Fibroblast of lung (primary cell): Measurements from ENCODE around the gene ARMH1. TPM values are rescaled to one million over a fixed set of nuclear protein-coding genes. Genes with fewer than 3 reads are reported as not detected.

Experiments
- DNase-seq, 2 donors: peaks; one replicate each; pipeline versions ENCODE4 v3.0.0 to v3.0.0-alpha.2; 2010; ENCODE audit warnings: low read depth in 2 of 2
- H2AFZ ChIP-seq: 2 replicates; pipeline ENCODE4 v1.5.1; 2012; ENCODE audit warnings: low read length, control low read depth, inconsistent platforms
- H3K27ac ChIP-seq: 2 replicates; pipeline ENCODE4 v1.5.1; 2011; ENCODE audit warnings: low read length, control low read depth; ENCODE audit not compliant: insufficient read depth
- H3K27me3 ChIP-seq: 2 replicates; pipeline ENCODE4 v1.5.1; 2011; ENCODE audit warnings: mild to moderate bottlenecking, low read length; ENCODE audit not compliant: control insufficient read depth, insufficient read depth
- H3K36me3 ChIP-seq: 2 replicates; pipeline ENCODE4 v1.5.1; 2011; ENCODE audit warnings: low read length; ENCODE audit not compliant: control insufficient read depth, insufficient read depth
- H3K4me1 ChIP-seq: 2 replicates; pipeline ENCODE4 v1.5.1; 2011; ENCODE audit warnings: low read length; ENCODE audit not compliant: control insufficient read depth, insufficient read depth; ENCODE audit errors: extremely low read depth
- H3K4me2 ChIP-seq: 2 replicates; pipeline ENCODE4 v1.5.1; 2011; ENCODE audit warnings: low read length, control low read depth; ENCODE audit not compliant: insufficient read depth; ENCODE audit errors: extremely low read depth
- H3K4me3 ChIP-seq, 4 experiments: fragments of 200-600 bp in 1 of 4; sonication (generic) in 1 of 4; replicated peaks in 1 of 4; 2 replicates each; pipeline ENCODE4 v1.5.1; 2011 to 2016; ENCODE audit warnings: low read length in 4 of 4, low read depth in 3 of 4, mild to moderate bottlenecking in 3 of 4, control low read depth in 2 of 4, inconsistent platforms in 1 of 4, mixed read lengths in 1 of 4; ENCODE audit not compliant: insufficient read depth in 1 of 4; ENCODE audit errors: control extremely low read depth in 1 of 4
- H3K79me2 ChIP-seq: 2 replicates; pipeline ENCODE4 v1.5.1; 2012; ENCODE audit warnings: mild to moderate bottlenecking, low read length, inconsistent platforms; ENCODE audit not compliant: control insufficient read depth, insufficient read depth
- H3K9ac ChIP-seq: 2 replicates; pipeline ENCODE4 v1.5.1; 2011; ENCODE audit warnings: mild to moderate bottlenecking, low read length, control low read depth; ENCODE audit not compliant: insufficient read depth
- H3K9me3 ChIP-seq: 2 replicates; pipeline ENCODE4 v1.5.1; 2012; ENCODE audit warnings: low read depth, low read length; ENCODE audit not compliant: control insufficient read depth, insufficient read depth
- H4K20me1 ChIP-seq: 2 replicates; pipeline ENCODE4 v1.5.1; 2011; ENCODE audit warnings: low read length; ENCODE audit not compliant: control insufficient read depth, insufficient read depth; ENCODE audit errors: extremely low read depth
- CTCF ChIP-seq, 2 donors: IDR thresholded peaks in 1 of 2; conservative IDR thresholded peaks in 1 of 2; 1 replicate in 1 of 2; 2 replicates in 1 of 2; pipeline ENCODE4 v1.5.1; 2011 to 2012; ENCODE audit warnings: low read length in 2 of 2, control low read depth in 1 of 2, inconsistent platforms in 1 of 2, low read depth in 1 of 2, mild to moderate bottlenecking in 1 of 2
- EZH2 ChIP-seq: IDR thresholded peaks from 2 replicates; pipeline ENCODE4 v1.5.1; 2012; ENCODE audit warnings: low read length, control low read depth, mild to moderate bottlenecking; ENCODE audit errors: missing control alignments
- polyA minus RNA-seq: library from RNA; depleted of rRNA, polyadenylated mRNA; stranded (reverse); fragments of >200 nt; gene quantifications from 2 replicates; pipeline ENCODE4 v1.2.3, GENCODE V29; 2011; ENCODE audit warnings: low replicate concordance
- polyA plus RNA-seq, 2 donors: library from polyadenylated mRNA; depleted of rRNA in 1 of 2; stranded (reverse) in 1 of 2; unstranded in 1 of 2; fragments of >200 nt; gene quantifications; 2 replicates each; pipeline ENCODE4 v1.2.1, GENCODE V29; 2011 to 2012; ENCODE audit warnings: missing spikeins in 1 of 2
- total RNA-seq: library from RNA; depleted of rRNA; stranded (reverse); fragments of >200 nt; gene quantifications from 2 replicates; pipeline ENCODE4 v1.2.1, GENCODE V29; 2014

ARMH1 gene
- 2.3 and 6.4 TPM in 2 replicates for total RNA-seq
- 0.75 and 2.4 TPM in 2 replicates for polyA plus RNA-seq
- polyA plus RNA-seq (2012) = 0.27 and 1.0 TPM in 2 replicates
- polyA minus RNA-seq = not detected in 2 replicates

GRCh38 chr1:44674113-44675000, at the start of gene ARMH1, which contains the start of gene TMEM53:
TSS of gene ARMH1 (plus strand) at chr1:44674714. CDS start at chr1:44689698, 14,984 bp downstream.
TSS of gene TMEM53 (minus strand) at chr1:44674481. CDS start at chr1:44674391, 90 bp downstream.
- H2AFZ ChIP-seq = peak within 1 kb of the TSS; percentile 60
- no peaks in the 10 kb centered on the region for H3K36me3 ChIP-seq
- no peaks in the 10 kb centered on the region for H3K27me3 ChIP-seq
- H3K9me3 ChIP-seq = no peaks in the 10 kb centered on the region
- peak within 1 kb of the TSS; percentile 83 for H3K27ac ChIP-seq
- H3K4me3 ChIP-seq = peak within 1 kb of the TSS; percentile 40 to 77 (median 60)
- peak; percentile 99 for DNase-seq
- H3K4me2 ChIP-seq = peak within 1 kb of the TSS; percentile 84
- TF ChIP-seq CTCF (conservative IDR thresholded peaks at IDR 0.05 in 1 of 2, IDR thresholded peaks at IDR 0.05 in 1 of 2; ENCODE audit: low read depth in 1 of 2, low read length in 2 of 2) (no peak), EZH2 (no peak)
- H4K20me1 ChIP-seq = no peaks in the 10 kb centered on the region
- H3K9ac ChIP-seq = peak within 1 kb of the TSS; percentile 79
- H3K4me1 ChIP-seq = peaks cover 16% of the 10 kb centered on the region
- H3K79me2 ChIP-seq = no peaks in the 10 kb centered on the region

- Histone ChIP-seq H4K20me1 (no peaks in the 10 kb centered on the region), H3K27me3 (no peaks in the 10 kb centered on the region), H3K79me2 (no peaks in the 10 kb centered on the region), H3K4me2 (no peak overlapping the region), H2AFZ (no peak overlapping the region), H3K27ac (no peak overlapping the region), H3K4me3 (no peak overlapping the region), H3K9me3 (no peaks in the 10 kb centered on the region), H3K9ac (no peak overlapping the region), H3K4me1 (peaks cover 21% of the 10 kb centered on the region), H3K36me3 (no peaks in the 10 kb centered on the region)
- TF ChIP-seq CTCF (conservative IDR thresholded peaks at IDR 0.05 in 1 of 2, IDR thresholded peaks at IDR 0.05 in 1 of 2; ENCODE audit: low read depth in 1 of 2, low read length in 2 of 2) (no peak), EZH2 (no peak)
- DNase-seq = no peak
Measured at GRCh38 chr1:44625348-44625747, 49.2 kb upstream of the ARMH1 start.

GRCh38 chr1:44628962-44629756, 45.4 kb upstream of the ARMH1 start:
- Histone ChIP-seq H3K4me1 (peaks cover 16% of the 10 kb centered on the region), H3K4me3 (no peak overlapping the region), H3K9ac (no peak overlapping the region), H4K20me1 (no peaks in the 10 kb centered on the region), H3K27ac (peak overlapping the region; percentile 81), H2AFZ (no peak overlapping the region), H3K27me3 (no peaks in the 10 kb centered on the region), H3K9me3 (no peaks in the 10 kb centered on the region), H3K36me3 (no peaks in the 10 kb centered on the region), H3K4me2 (no peak overlapping the region), H3K79me2 (peaks cover 11% of the 10 kb centered on the region)
- peak; percentile 98 for DNase-seq
- no peak for TF ChIP-seq CTCF (conservative IDR thresholded peaks at IDR 0.05 in 1 of 2, IDR thresholded peaks at IDR 0.05 in 1 of 2; ENCODE audit: low read depth in 1 of 2, low read length in 2 of 2)
- TF ChIP-seq EZH2 = no peak
